ENCODE measurements around the gene CLEC3B. TPM values are rescaled to one million over a fixed set of nuclear protein-coding genes. Genes with fewer than 3 reads are reported as not detected.

The CLEC3B gene
- total RNA-seq, 1 donor from 2014 or later: not detected

GRCh38 chr3:45055411-45056143 lies 29.5 kb downstream of the CLEC3B start:
- FAIRE-seq: no peak
- H3K4me3 ChIP-seq (ENCODE audit: low read depth, low read length): no peak overlapping the region
- no peak for DNase-seq (ENCODE audit: low read depth)

GRCh38 chr3:45056608-45057301 lies 30.7 kb downstream of the CLEC3B start:
- Histone ChIP-seq H3K36me3 (ENCODE audit: control insufficient read depth, insufficient read depth, low read length) (no peaks in the 10 kb centered on the region), H3K27me3 (ENCODE audit: control insufficient read depth, insufficient read depth, low read length) (no peaks in the 10 kb centered on the region), H3K4me3 (ENCODE audit: low read depth, low read length) (no peak overlapping the region)
- TF ChIP-seq CTCF (IDR thresholded peaks at IDR 0.05; ENCODE audit: insufficient read depth, low read length, severe bottlenecking): no peak
- FAIRE-seq (no peak), DNase-seq (ENCODE audit: low read depth) (no peak)

More at GRCh38 chr3:45055411-45056143, 29.5 kb downstream of the CLEC3B start:
- TF ChIP-seq CTCF (IDR thresholded peaks at IDR 0.05; ENCODE audit: insufficient read depth, low read length, severe bottlenecking): peak; percentile 19
- Histone ChIP-seq H3K27me3 (ENCODE audit: control insufficient read depth, insufficient read depth, low read length) (no peaks in the 10 kb centered on the region), H3K36me3 (ENCODE audit: control insufficient read depth, insufficient read depth, low read length) (no peaks in the 10 kb centered on the region)

- H3K27me3 ChIP-seq (ENCODE audit: control insufficient read depth, insufficient read depth, low read length): no peaks in the 10 kb centered on the region
- no peak for FAIRE-seq
- TF ChIP-seq CTCF (IDR thresholded peaks at IDR 0.05; ENCODE audit: insufficient read depth, low read length, severe bottlenecking): no peak
- no peak overlapping the region for H3K4me3 ChIP-seq (ENCODE audit: low read depth, low read length)
- no peaks in the 10 kb centered on the region for H3K36me3 ChIP-seq (ENCODE audit: control insufficient read depth, insufficient read depth, low read length)
- DNase-seq (ENCODE audit: low read depth): peak; percentile 55
Observed at GRCh38 chr3:45057557-45057956, 31.5 kb downstream of the CLEC3B start.

GRCh38 chr3:45059132-45059531 lies 33.0 kb downstream of the CLEC3B start:
- Histone ChIP-seq H3K27me3 (ENCODE audit: control insufficient read depth, insufficient read depth, low read length) (no peaks in the 10 kb centered on the region), H3K4me3 (ENCODE audit: low read depth, low read length) (no peak overlapping the region)

GRCh38 chr3:45060165-45060892 lies 34.2 kb downstream of the CLEC3B start:
- no peak for FAIRE-seq
- DNase-seq (ENCODE audit: low read depth): no peak
- Histone ChIP-seq H3K36me3 (ENCODE audit: control insufficient read depth, insufficient read depth, low read length) (no peaks in the 10 kb centered on the region), H3K4me3 (ENCODE audit: low read depth, low read length) (no peak overlapping the region), H3K27me3 (ENCODE audit: control insufficient read depth, insufficient read depth, low read length) (no peaks in the 10 kb centered on the region)
- no peak for TF ChIP-seq CTCF (IDR thresholded peaks at IDR 0.05; ENCODE audit: insufficient read depth, low read length, severe bottlenecking)

More at GRCh38 chr3:45059132-45059531, 33.0 kb downstream of the CLEC3B start:
- DNase-seq (ENCODE audit: low read depth): no peak
- no peaks in the 10 kb centered on the region for H3K36me3 ChIP-seq (ENCODE audit: control insufficient read depth, insufficient read depth, low read length)
- no peak for FAIRE-seq
- TF ChIP-seq CTCF (IDR thresholded peaks at IDR 0.05; ENCODE audit: insufficient read depth, low read length, severe bottlenecking): no peak
